ENCODE data around the gene KCTD20.

Gene KCTD20

DNA sequence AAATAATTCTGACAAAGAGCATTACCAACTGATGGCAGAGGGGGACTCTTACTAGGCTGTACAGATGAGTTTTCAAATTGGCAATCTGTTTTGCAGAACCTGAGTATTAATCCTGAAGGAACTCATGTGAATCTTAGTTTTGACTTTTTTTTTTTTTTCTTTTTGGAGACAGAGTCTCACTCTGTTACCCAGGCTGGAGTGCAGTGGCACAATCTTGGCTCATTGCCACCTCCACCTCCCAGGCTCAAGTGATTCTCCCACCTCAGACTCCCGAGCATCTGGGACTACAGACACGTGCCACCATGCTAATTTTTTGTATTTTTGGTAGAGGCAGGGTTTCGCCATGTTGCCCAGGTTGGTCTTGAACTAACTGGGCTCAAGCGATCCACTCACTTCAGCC, 49.3 kb downstream of the KCTD20 start:
- TF ChIP-seq ZBTB17 (tag by site-specific recombination; IDR thresholded peaks at IDR 0.05) (peak; percentile 30; the same call in 1 of the 2 replicates), ZNF391 (tag by site-specific recombination; IDR thresholded peaks at IDR 0.05; ENCODE audit: borderline replicate concordance, low read depth) (no peak), ZNF366 (tag by site-specific recombination; conservative IDR thresholded peaks at IDR 0.05) (no peak)
- TF ChIP-seq, protein P1, sequence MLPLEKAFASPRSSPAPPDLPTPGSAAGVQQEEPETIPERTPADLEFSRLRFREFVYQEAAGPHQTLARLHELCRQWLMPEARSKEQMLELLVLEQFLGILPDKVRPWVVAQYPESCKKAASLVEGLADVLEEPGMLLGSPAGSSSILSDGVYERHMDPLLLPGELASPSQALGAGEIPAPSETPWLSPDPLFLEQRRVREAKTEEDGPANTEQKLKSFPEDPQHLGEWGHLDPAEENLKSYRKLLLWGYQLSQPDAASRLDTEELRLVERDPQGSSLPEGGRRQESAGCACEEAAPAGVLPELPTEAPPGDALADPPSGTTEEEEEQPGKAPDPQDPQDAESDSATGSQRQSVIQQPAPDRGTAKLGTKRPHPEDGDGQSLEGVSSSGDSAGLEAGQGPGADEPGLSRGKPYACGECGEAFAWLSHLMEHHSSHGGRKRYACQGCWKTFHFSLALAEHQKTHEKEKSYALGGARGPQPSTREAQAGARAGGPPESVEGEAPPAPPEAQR (tag by site-specific recombination; IDR thresholded peaks at IDR 0.05), result 0 out of 2 replicates have a peak, but pooled peaks have one; percentile 36
- TF ChIP-seq, protein P2, sequence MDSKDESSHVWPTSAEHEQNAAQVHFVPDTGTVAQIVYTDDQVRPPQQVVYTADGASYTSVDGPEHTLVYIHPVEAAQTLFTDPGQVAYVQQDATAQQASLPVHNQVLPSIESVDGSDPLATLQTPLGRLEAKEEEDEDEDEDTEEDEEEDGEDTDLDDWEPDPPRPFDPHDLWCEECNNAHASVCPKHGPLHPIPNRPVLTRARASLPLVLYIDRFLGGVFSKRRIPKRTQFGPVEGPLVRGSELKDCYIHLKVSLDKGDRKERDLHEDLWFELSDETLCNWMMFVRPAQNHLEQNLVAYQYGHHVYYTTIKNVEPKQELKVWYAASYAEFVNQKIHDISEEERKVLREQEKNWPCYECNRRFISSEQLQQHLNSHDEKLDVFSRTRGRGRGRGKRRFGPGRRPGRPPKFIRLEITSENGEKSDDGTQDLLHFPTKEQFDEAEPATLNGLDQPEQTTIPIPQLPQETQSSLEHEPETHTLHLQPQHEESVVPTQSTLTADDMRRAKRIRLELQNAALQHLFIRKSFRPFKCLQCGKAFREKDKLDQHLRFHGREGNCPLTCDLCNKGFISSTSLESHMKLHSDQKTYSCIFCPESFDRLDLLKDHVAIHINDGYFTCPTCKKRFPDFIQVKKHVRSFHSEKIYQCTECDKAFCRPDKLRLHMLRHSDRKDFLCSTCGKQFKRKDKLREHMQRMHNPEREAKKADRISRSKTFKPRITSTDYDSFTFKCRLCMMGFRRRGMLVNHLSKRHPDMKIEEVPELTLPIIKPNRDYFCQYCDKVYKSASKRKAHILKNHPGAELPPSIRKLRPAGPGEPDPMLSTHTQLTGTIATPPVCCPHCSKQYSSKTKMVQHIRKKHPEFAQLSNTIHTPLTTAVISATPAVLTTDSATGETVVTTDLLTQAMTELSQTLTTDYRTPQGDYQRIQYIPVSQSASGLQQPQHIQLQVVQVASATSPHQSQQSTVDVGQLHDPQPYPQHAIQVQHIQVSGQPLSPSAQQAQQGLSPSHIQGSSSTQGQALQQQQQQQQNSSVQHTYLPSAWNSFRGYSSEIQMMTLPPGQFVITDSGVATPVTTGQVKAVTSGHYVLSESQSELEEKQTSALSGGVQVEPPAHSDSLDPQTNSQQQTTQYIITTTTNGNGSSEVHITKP (tag by site-specific recombination; IDR thresholded peaks at IDR 0.05), result peak; percentile 93
- no peaks in the 10 kb centered on the region for H3K4me1 ChIP-seq (ENCODE audit: control insufficient read depth, insufficient read depth, low read length)
- peaks cover 16 to 66% of the 10 kb centered on the region in 2 experiments for H3K36me3 ChIP-seq (ENCODE audit: control insufficient read depth in 2 of 2, insufficient read depth in 1 of 2, low read length in 2 of 2)
- ChIA-PET CTCF (interaction anchor here (0.6 to 0.7 kb wide), 3 partner anchors 35 to 486 kb away, joined by 3 to 4 read pairs (median 3); no protein-coding TSS in a partner anchor), POLR2A (interaction anchor here (0.6 to 1.5 kb wide), 3 partner anchors 35 to 166 kb away, joined by 5 to 6 read pairs (median 5); no protein-coding TSS in a partner anchor)
- no peak overlapping the region for H3K27ac ChIP-seq (ENCODE audit: extremely low read depth, low read depth, low read length)
- H3K4me3 ChIP-seq (ENCODE audit: low read depth, low read length), result no peak overlapping the region
- H3K9me3 ChIP-seq (ENCODE audit: control insufficient read depth, insufficient read depth, low read depth, low read length), result no peaks in the 10 kb centered on the region

DNA sequence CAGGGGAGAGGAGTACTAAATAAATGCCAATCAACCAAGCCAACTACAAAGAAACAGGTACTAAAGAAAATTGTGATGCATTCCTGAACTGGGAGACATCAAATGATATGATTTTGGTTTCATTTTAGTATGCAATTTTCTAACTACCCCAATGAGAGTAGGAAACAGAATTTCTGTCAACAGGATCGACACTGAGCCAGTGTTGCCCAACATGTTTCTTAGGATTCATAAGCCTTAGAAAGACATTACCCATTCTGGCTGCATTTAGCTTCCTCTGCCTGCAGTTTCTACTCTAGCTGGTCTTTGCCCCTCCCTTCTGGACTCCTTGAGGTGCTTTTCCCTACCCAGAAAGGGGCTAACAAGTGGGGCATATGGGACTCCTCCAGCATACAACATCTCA, 49.8 kb downstream of the KCTD20 start:
- ChIA-PET POLR2A (interaction anchor here (0.6 to 1.5 kb wide), 4 partner anchors 17 to 166 kb away, joined by 5 to 9 read pairs (median 6); no protein-coding TSS in a partner anchor), CTCF (interaction anchor here (0.6 to 0.7 kb wide), 2 partner anchors 63 to 487 kb away, joined by 3 read pairs; no protein-coding TSS in a partner anchor)
- peaks cover 16 to 65% of the 10 kb centered on the region in 2 experiments for H3K36me3 ChIP-seq (ENCODE audit: control insufficient read depth in 2 of 2, insufficient read depth in 1 of 2, low read length in 2 of 2)
- no peak overlapping the region for H3K4me3 ChIP-seq (ENCODE audit: low read depth, low read length)
- no peaks in the 10 kb centered on the region for H3K9me3 ChIP-seq (ENCODE audit: control insufficient read depth, insufficient read depth, low read depth, low read length)
- H3K4me1 ChIP-seq (ENCODE audit: control insufficient read depth, insufficient read depth, low read length), result no peaks in the 10 kb centered on the region
- H3K27ac ChIP-seq (ENCODE audit: extremely low read depth, low read depth, low read length), result no peak overlapping the region
- TF ChIP-seq HOXD13 (CRISPR knock-in tag; IDR thresholded peaks at IDR 0.05; ENCODE audit: borderline replicate concordance), result no peak
- TF ChIP-seq ZNF350 (tag by site-specific recombination; IDR thresholded peaks at IDR 0.05), result no peak
- TF ChIP-seq GLI2 (tag by site-specific recombination; IDR thresholded peaks at IDR 0.05; ENCODE audit: borderline replicate concordance, low read depth), result no peak
- TF ChIP-seq ZSCAN23 (tag by site-specific recombination; IDR thresholded peaks at IDR 0.05), result no peak
- TF ChIP-seq, protein P3, sequence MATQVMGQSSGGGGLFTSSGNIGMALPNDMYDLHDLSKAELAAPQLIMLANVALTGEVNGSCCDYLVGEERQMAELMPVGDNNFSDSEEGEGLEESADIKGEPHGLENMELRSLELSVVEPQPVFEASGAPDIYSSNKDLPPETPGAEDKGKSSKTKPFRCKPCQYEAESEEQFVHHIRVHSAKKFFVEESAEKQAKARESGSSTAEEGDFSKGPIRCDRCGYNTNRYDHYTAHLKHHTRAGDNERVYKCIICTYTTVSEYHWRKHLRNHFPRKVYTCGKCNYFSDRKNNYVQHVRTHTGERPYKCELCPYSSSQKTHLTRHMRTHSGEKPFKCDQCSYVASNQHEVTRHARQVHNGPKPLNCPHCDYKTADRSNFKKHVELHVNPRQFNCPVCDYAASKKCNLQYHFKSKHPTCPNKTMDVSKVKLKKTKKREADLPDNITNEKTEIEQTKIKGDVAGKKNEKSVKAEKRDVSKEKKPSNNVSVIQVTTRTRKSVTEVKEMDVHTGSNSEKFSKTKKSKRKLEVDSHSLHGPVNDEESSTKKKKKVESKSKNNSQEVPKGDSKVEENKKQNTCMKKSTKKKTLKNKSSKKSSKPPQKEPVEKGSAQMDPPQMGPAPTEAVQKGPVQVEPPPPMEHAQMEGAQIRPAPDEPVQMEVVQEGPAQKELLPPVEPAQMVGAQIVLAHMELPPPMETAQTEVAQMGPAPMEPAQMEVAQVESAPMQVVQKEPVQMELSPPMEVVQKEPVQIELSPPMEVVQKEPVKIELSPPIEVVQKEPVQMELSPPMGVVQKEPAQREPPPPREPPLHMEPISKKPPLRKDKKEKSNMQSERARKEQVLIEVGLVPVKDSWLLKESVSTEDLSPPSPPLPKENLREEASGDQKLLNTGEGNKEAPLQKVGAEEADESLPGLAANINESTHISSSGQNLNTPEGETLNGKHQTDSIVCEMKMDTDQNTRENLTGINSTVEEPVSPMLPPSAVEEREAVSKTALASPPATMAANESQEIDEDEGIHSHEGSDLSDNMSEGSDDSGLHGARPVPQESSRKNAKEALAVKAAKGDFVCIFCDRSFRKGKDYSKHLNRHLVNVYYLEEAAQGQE (tag by site-specific recombination; IDR thresholded peaks at IDR 0.05), result no peak
- TF ChIP-seq ZNF670 (tag by site-specific recombination; IDR thresholded peaks at IDR 0.05; ENCODE audit: low read depth), result no peak
- TF ChIP-seq ZNF473 (tag by site-specific recombination; IDR thresholded peaks at IDR 0.05), result no peak
- no peak for TF ChIP-seq ZNF366 (tag by site-specific recombination; conservative IDR thresholded peaks at IDR 0.05)
- no peak for TF ChIP-seq ZNF571 (tag by site-specific recombination; IDR thresholded peaks at IDR 0.05)
- no peak for TF ChIP-seq ZNF274 (IDR thresholded peaks at IDR 0.05; ENCODE audit: low read length)
- TF ChIP-seq ZNF274 (tag by site-specific recombination; IDR thresholded peaks at IDR 0.05; ENCODE audit: borderline replicate concordance), result no peak
- TF ChIP-seq, protein P1 (tag by site-specific recombination; IDR thresholded peaks at IDR 0.05), result no peak
- no peak for TF ChIP-seq ZNF174 (tag by site-specific recombination; IDR thresholded peaks at IDR 0.05)
- TF ChIP-seq, protein P4, sequence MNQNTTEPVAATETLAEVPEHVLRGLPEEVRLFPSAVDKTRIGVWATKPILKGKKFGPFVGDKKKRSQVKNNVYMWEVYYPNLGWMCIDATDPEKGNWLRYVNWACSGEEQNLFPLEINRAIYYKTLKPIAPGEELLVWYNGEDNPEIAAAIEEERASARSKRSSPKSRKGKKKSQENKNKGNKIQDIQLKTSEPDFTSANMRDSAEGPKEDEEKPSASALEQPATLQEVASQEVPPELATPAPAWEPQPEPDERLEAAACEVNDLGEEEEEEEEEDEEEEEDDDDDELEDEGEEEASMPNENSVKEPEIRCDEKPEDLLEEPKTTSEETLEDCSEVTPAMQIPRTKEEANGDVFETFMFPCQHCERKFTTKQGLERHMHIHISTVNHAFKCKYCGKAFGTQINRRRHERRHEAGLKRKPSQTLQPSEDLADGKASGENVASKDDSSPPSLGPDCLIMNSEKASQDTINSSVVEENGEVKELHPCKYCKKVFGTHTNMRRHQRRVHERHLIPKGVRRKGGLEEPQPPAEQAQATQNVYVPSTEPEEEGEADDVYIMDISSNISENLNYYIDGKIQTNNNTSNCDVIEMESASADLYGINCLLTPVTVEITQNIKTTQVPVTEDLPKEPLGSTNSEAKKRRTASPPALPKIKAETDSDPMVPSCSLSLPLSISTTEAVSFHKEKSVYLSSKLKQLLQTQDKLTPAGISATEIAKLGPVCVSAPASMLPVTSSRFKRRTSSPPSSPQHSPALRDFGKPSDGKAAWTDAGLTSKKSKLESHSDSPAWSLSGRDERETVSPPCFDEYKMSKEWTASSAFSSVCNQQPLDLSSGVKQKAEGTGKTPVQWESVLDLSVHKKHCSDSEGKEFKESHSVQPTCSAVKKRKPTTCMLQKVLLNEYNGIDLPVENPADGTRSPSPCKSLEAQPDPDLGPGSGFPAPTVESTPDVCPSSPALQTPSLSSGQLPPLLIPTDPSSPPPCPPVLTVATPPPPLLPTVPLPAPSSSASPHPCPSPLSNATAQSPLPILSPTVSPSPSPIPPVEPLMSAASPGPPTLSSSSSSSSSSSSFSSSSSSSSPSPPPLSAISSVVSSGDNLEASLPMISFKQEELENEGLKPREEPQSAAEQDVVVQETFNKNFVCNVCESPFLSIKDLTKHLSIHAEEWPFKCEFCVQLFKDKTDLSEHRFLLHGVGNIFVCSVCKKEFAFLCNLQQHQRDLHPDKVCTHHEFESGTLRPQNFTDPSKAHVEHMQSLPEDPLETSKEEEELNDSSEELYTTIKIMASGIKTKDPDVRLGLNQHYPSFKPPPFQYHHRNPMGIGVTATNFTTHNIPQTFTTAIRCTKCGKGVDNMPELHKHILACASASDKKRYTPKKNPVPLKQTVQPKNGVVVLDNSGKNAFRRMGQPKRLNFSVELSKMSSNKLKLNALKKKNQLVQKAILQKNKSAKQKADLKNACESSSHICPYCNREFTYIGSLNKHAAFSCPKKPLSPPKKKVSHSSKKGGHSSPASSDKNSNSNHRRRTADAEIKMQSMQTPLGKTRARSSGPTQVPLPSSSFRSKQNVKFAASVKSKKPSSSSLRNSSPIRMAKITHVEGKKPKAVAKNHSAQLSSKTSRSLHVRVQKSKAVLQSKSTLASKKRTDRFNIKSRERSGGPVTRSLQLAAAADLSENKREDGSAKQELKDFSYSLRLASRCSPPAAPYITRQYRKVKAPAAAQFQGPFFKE (tag by site-specific recombination; IDR thresholded peaks at IDR 0.05; ENCODE audit: borderline replicate concordance), result no peak
